ENCODE measurements around the gene CAVIN1. TPM values are rescaled to one million over a fixed set of nuclear protein-coding genes. Genes with fewer than 3 reads are reported as not detected.
A peak's percentile ranks its signal among the peaks of the same experiment; 100 is the strongest.

The CAVIN1 gene
- total RNA-seq, 5 donors from 2014 or later (not counting 1 experiment from before 2014, with no cell fraction given): 0.83 to 2.3 (median 2.1) TPM

DNA sequence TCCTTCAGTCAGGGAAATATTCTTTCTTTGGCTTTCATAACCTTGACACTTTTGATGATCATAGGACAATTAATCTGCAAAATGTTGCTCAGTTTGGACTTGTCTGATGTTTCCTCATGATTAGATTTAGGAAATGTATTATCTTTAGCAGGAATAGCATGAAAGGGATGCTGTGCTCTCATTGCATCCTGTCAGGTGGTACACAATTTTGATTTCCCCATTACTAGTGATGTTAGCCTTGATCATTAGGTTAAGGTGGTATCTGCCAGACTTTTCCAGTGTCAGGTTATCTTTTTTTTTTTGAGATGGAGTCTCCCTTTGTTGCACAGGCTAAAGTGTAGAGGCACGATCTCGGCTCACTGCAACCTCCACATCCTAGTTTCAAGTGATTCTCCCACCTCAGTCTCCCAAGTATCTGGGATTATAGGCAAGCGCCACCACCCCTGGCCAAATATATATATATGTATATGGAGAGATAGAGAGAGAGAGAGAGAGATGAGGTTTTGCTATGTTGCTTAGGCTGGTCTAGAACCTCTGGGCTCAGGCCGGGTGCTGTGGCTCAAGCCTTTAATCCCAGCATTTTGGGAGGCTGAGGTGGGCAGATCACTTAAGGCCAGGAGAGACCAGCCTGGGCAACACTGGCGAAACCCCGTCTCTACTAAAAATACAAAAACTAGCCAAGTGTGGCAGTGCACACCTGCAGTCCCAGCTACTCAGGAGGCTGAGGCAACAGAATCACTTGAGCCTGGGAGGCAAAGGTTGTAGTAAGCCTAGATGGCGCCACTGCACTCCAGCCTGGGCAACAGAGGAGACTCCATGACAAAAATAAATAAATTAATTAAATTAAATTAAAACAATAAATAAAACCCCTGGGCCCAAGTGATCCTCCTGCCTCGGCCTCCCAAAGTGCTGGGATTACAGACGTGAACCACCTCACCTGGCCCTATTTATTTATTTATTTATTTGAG, 15.8 kb upstream of the CAVIN1 start:
- H3K27ac ChIP-seq (ENCODE audit: low read length): no peak overlapping the region
- Mint-ChIP-seq H3K4me3 (no peak overlapping the region), H3K4me1 (peaks cover 9 to 12% (median 11%) of the 10 kb centered on the region in 3 donors), H3K27me3 (no peaks in the 10 kb centered on the region), H3K27ac (no peak overlapping the region), H3K9me3 (no peaks in the 10 kb centered on the region), H3K36me3 (no peaks in the 10 kb centered on the region)
- no peak overlapping the region for H3K4me3 ChIP-seq (ENCODE audit: control insufficient read depth in 1 of 2, extremely low read depth in 1 of 2, low read length in 1 of 2)
- POLR2A ChIA-PET: no interaction called here
- no peaks in the 10 kb centered on the region for H3K9me3 ChIP-seq
- WGBS (ENCODE audit: insufficient coverage): 60% methylated on average over 2 of the region's 9 CpGs
- H3K27me3 ChIP-seq (replicated peaks in 1 of 2; ENCODE audit: control insufficient read depth in 2 of 2, extremely low read depth in 1 of 2, insufficient read depth in 2 of 2, low read length in 1 of 2): peaks cover 0 to 7% of the 10 kb centered on the region in 2 experiments
- peak in 24 of 35 experiments; percentile 24 to 62 (median 36) for DNase-seq
- CTCF ChIA-PET: interaction anchor here in 1 of 2 donors (0.6 kb wide), 2 partner anchors 61 to 485 kb away, joined by 3 to 5 read pairs; no protein-coding TSS in a partner anchor
- peak in 1 of 4 experiments; percentile 55 for ATAC-seq (replicated peaks in 1 of 4)
- no peaks in the 10 kb centered on the region for H3K36me3 ChIP-seq (ENCODE audit: control insufficient read depth in 2 of 2, extremely low read depth in 1 of 2, insufficient read depth in 1 of 2, low read length in 1 of 2)
- peaks cover 0 to 7% of the 10 kb centered on the region in 2 experiments for H3K4me1 ChIP-seq (ENCODE audit: control insufficient read depth in 1 of 2, extremely low read depth in 1 of 2, insufficient read depth in 2 of 2, low read length in 2 of 2)

GRCh38 chr17:42436391-42436790, 13.3 kb upstream of the CAVIN1 start:
- no peak overlapping the region for H3K27ac ChIP-seq (ENCODE audit: low read length)
- Mint-ChIP-seq H3K27me3 (no peaks in the 10 kb centered on the region), H3K4me3 (no peak overlapping the region), H3K27ac (no peak overlapping the region), H3K36me3 (no peaks in the 10 kb centered on the region), H3K9me3 (no peaks in the 10 kb centered on the region), H3K4me1 (peaks cover 2 to 4% (median 2%) of the 10 kb centered on the region in 3 donors)
- CTCF ChIA-PET: interaction anchor here in 1 of 2 donors (0.6 kb wide), 1 partner anchor 470 kb away, joined by 5 read pairs; no protein-coding TSS in a partner anchor
- no peak for DNase-seq
- no peaks in the 10 kb centered on the region for H3K4me1 ChIP-seq (ENCODE audit: control insufficient read depth in 1 of 2, extremely low read depth in 1 of 2, insufficient read depth in 2 of 2, low read length in 2 of 2)
- no peak for ATAC-seq (replicated peaks in 1 of 4)
- WGBS (ENCODE audit: insufficient coverage): no CpG with 5 or more reads among the region's 6 CpGs
- no peak overlapping the region for H3K4me3 ChIP-seq (ENCODE audit: control insufficient read depth in 1 of 2, extremely low read depth in 1 of 2, low read length in 1 of 2)
- peaks cover 0 to 6% of the 10 kb centered on the region in 2 experiments for H3K27me3 ChIP-seq (replicated peaks in 1 of 2; ENCODE audit: control insufficient read depth in 2 of 2, extremely low read depth in 1 of 2, insufficient read depth in 2 of 2, low read length in 1 of 2)
- POLR2A ChIA-PET: no interaction called here
- no peaks in the 10 kb centered on the region for H3K36me3 ChIP-seq (ENCODE audit: control insufficient read depth in 2 of 2, extremely low read depth in 1 of 2, insufficient read depth in 1 of 2, low read length in 1 of 2)
- H3K9me3 ChIP-seq: no peaks in the 10 kb centered on the region

- Mint-ChIP-seq H3K9me3 (no peaks in the 10 kb centered on the region), H3K27ac (no peak overlapping the region), H3K36me3 (no peaks in the 10 kb centered on the region), H3K4me3 (no peak overlapping the region), H3K27me3 (peaks cover 0 to 14% of the 10 kb centered on the region in 2 donors), H3K4me1 (peaks cover 0 to 3% (median 3%) of the 10 kb centered on the region in 3 donors)
- POLR2A ChIA-PET: interaction anchor here in 1 of 2 donors (0.8 kb wide), 1 partner anchor 8 kb away, joined by 3 read pairs; no protein-coding TSS in a partner anchor
- H3K27me3 ChIP-seq (replicated peaks in 1 of 2; ENCODE audit: control insufficient read depth in 2 of 2, extremely low read depth in 1 of 2, insufficient read depth in 2 of 2, low read length in 1 of 2): peaks cover 0 to 22% of the 10 kb centered on the region in 2 experiments
- H3K4me3 ChIP-seq (ENCODE audit: control insufficient read depth in 1 of 2, extremely low read depth in 1 of 2, low read length in 1 of 2): no peak overlapping the region
- 100% methylated on average over 2 of the region's 3 CpGs for WGBS (ENCODE audit: insufficient coverage)
- CTCF ChIA-PET: interaction anchor here (0.6 to 1.9 kb wide), 3 partner anchors 23 to 108 kb away, joined by 3 to 4 read pairs (median 3); no protein-coding TSS in a partner anchor
- ATAC-seq (replicated peaks in 1 of 4) (no peak), DNase-seq (no peak)
- no peaks in the 10 kb centered on the region for H3K9me3 ChIP-seq
- peaks cover 0 to 2% of the 10 kb centered on the region in 2 experiments for H3K4me1 ChIP-seq (ENCODE audit: control insufficient read depth in 1 of 2, extremely low read depth in 1 of 2, insufficient read depth in 2 of 2, low read length in 2 of 2)
- no peaks in the 10 kb centered on the region for H3K36me3 ChIP-seq (ENCODE audit: control insufficient read depth in 2 of 2, extremely low read depth in 1 of 2, insufficient read depth in 1 of 2, low read length in 1 of 2)
- no peak overlapping the region for H3K27ac ChIP-seq (ENCODE audit: low read length)
Measured at GRCh38 chr17:42431758-42432161, 8.7 kb upstream of the CAVIN1 start.

GRCh38 chr17:42429726-42430447, 6.8 kb upstream of the CAVIN1 start:
- DNase-seq (no peak), ATAC-seq (replicated peaks in 1 of 4) (no peak)
- H3K4me3 ChIP-seq (ENCODE audit: control insufficient read depth in 1 of 2, extremely low read depth in 1 of 2, low read length in 1 of 2): no peak overlapping the region
- no peak overlapping the region for H3K4me3 Mint-ChIP-seq
- H3K9me3 ChIP-seq: no peaks in the 10 kb centered on the region
- peaks cover 0 to 3% (median 3%) of the 10 kb centered on the region in 3 donors for H3K4me1 Mint-ChIP-seq
- H3K4me1 ChIP-seq (ENCODE audit: control insufficient read depth in 1 of 2, extremely low read depth in 1 of 2, insufficient read depth in 2 of 2, low read length in 2 of 2): peaks cover 2% of the 10 kb centered on the region in 2 experiments
- 73% methylated on average over 2 of the region's 3 CpGs for WGBS (ENCODE audit: insufficient coverage)
- no peaks in the 10 kb centered on the region for H3K36me3 ChIP-seq (ENCODE audit: control insufficient read depth in 2 of 2, extremely low read depth in 1 of 2, insufficient read depth in 1 of 2, low read length in 1 of 2)
- H3K27ac ChIP-seq (ENCODE audit: low read length): no peak overlapping the region
- no peak overlapping the region for H3K27ac Mint-ChIP-seq
- CTCF ChIA-PET: interaction anchor here in 1 of 2 donors (0.6 to 1.3 kb wide), 4 partner anchors 95 to 410 kb away, joined by 3 to 6 read pairs (median 3); partner anchors contain the start of gene NKIRAS2
- no peaks in the 10 kb centered on the region for H3K9me3 Mint-ChIP-seq
- no peaks in the 10 kb centered on the region for H3K36me3 Mint-ChIP-seq
- peaks cover 0 to 34% of the 10 kb centered on the region in 2 experiments for H3K27me3 ChIP-seq (replicated peaks in 1 of 2; ENCODE audit: control insufficient read depth in 2 of 2, extremely low read depth in 1 of 2, insufficient read depth in 2 of 2, low read length in 1 of 2)
- H3K27me3 Mint-ChIP-seq: peaks cover 0 to 25% of the 10 kb centered on the region in 2 donors
- POLR2A ChIA-PET: interaction anchor here in 1 of 2 donors (0.6 kb wide), 1 partner anchor 30 kb away, joined by 6 read pairs; no protein-coding TSS in a partner anchor

GRCh38 chr17:42428141-42428944, 5.3 kb upstream of the CAVIN1 start:
- Mint-ChIP-seq H3K36me3 (no peaks in the 10 kb centered on the region), H3K4me1 (peaks cover 0 to 5% (median 5%) of the 10 kb centered on the region in 3 donors), H3K27me3 (peaks cover under 1 to 30% of the 10 kb centered on the region in 2 donors), H3K27ac (peak overlapping the region in 1 of 2 donors; percentile 49), H3K4me3 (no peak overlapping the region), H3K9me3 (no peaks in the 10 kb centered on the region)
- 38% methylated on average over 1 of the region's 4 CpGs for WGBS (ENCODE audit: insufficient coverage)
- no peaks in the 10 kb centered on the region for H3K36me3 ChIP-seq (ENCODE audit: control insufficient read depth in 2 of 2, extremely low read depth in 1 of 2, insufficient read depth in 1 of 2, low read length in 1 of 2)
- CTCF ChIA-PET: interaction anchor here (0.5 to 1.0 kb wide), 3 partner anchors 86 to 602 kb away, joined by 3 to 4 read pairs (median 3); no protein-coding TSS in a partner anchor
- POLR2A ChIA-PET: interaction anchor here in 1 of 2 donors (0.7 kb wide), 1 partner anchor 1576 kb away, joined by 7 read pairs; no protein-coding TSS in a partner anchor
- H3K27me3 ChIP-seq (replicated peaks in 1 of 2; ENCODE audit: control insufficient read depth in 2 of 2, extremely low read depth in 1 of 2, insufficient read depth in 2 of 2, low read length in 1 of 2): peaks cover 0 to 48% of the 10 kb centered on the region in 2 experiments
- peak; percentile 54 to 78 (median 66) for ATAC-seq (replicated peaks in 1 of 4)
- H3K27ac ChIP-seq (ENCODE audit: low read length): no peak overlapping the region
- H3K9me3 ChIP-seq: no peaks in the 10 kb centered on the region
- H3K4me1 ChIP-seq (ENCODE audit: control insufficient read depth in 1 of 2, extremely low read depth in 1 of 2, insufficient read depth in 2 of 2, low read length in 2 of 2): peaks cover 2 to 5% of the 10 kb centered on the region in 2 experiments
- H3K4me3 ChIP-seq (ENCODE audit: control insufficient read depth in 1 of 2, extremely low read depth in 1 of 2, low read length in 1 of 2): no peak overlapping the region
- DNase-seq: peak in 23 of 35 experiments; percentile 17 to 73 (median 38)
